ENCODE data around the gene GALNS. TPM values are rescaled to one million over a fixed set of nuclear protein-coding genes. Genes with fewer than 3 reads are reported as not detected.

The GALNS gene
- total and polyA plus RNA-seq, 2 donors (not counting 3 experiments of a cell fraction or from before 2014, with no cell fraction given) = 21.8 to 40.2 TPM

- BruUV-seq (replicated peaks) = no TSS peak
- peak overlapping the region; percentile 42 for H3K9ac ChIP-seq (replicated peaks; ENCODE audit: extremely low read depth, insufficient read depth, low read length)
- CTCF ChIA-PET = interaction anchor here (0.6 to 4.9 kb wide), 7 partner anchors 29 to 404 kb away, joined by 3 to 50 read pairs (median 14); partner anchors contain the start of genes GALNS, PIEZO1 and TRAPPC2L
Observed at GRCh38 chr16:88812513-88813268, 44.1 kb downstream of the GALNS start.

More at GRCh38 chr16:88812513-88813268, 44.1 kb downstream of the GALNS start:
- Histone ChIP-seq H3K4me2 (ENCODE audit: insufficient read depth, low read length) (peak overlapping the region; percentile 85), H3K27me3 (ENCODE audit: control insufficient read depth in 2 of 2, insufficient read depth in 2 of 2, low read length in 2 of 2) (no peaks in the 10 kb centered on the region), H3K9me3 (replicated peaks; ENCODE audit: control insufficient read depth, insufficient read depth, low read length) (no peaks in the 10 kb centered on the region), H3K4me3 (replicated peaks in 1 of 3; ENCODE audit: insufficient read depth in 1 of 3, low read depth in 1 of 3, low read length in 3 of 3) (peak overlapping the region; percentile 42 to 54 (median 52)), H2AFZ (ENCODE audit: low read depth, low read length) (peak overlapping the region; percentile 96), H3K27ac (ENCODE audit: insufficient read depth, low read depth, low read length) (peak overlapping the region; percentile 49), H3K79me2 (ENCODE audit: control insufficient read depth, insufficient read depth, low read length) (peaks cover 23% of the 10 kb centered on the region), H3K36me3 (ENCODE audit: control insufficient read depth in 2 of 2, extremely low read depth in 1 of 2, insufficient read depth in 2 of 2, low read length in 2 of 2) (peaks cover 2 to 12% of the 10 kb centered on the region in 2 experiments), H3K9me1 (replicated peaks; ENCODE audit: control insufficient read depth, extremely low read depth, insufficient read depth, low read length) (no peaks in the 10 kb centered on the region), H4K20me1 (replicated peaks; ENCODE audit: control insufficient read depth, extremely low read depth, insufficient read depth, low read length) (no peaks in the 10 kb centered on the region), H3K4me1 (ENCODE audit: control insufficient read depth, extremely low read depth, insufficient read depth, low read length) (peaks cover 17% of the 10 kb centered on the region)
- no peak for FAIRE-seq
- no peak for TF ChIP-seq EZH2 (IDR thresholded peaks at IDR 0.05; ENCODE audit: borderline replicate concordance, low read depth, low read length, severe bottlenecking)
- TF ChIP-seq, protein P1, sequence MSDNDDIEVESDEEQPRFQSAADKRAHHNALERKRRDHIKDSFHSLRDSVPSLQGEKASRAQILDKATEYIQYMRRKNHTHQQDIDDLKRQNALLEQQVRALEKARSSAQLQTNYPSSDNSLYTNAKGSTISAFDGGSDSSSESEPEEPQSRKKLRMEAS (IDR thresholded peaks at IDR 0.05; ENCODE audit: insufficient read depth, insufficient read length) = no peak
- TF ChIP-seq POLR2A (IDR thresholded peaks at IDR 0.05; ENCODE audit: low read depth, low read length) = no peak
- no peak for TF ChIP-seq MYC (IDR thresholded peaks at IDR 0.05; ENCODE audit: low read depth, low read length)
- TF ChIP-seq POLR2AphosphoS5 (IDR thresholded peaks at IDR 0.05; ENCODE audit: insufficient read depth, low read depth, low read length) = no peak
- TF ChIP-seq GATA2 (IDR thresholded peaks at IDR 0.05; ENCODE audit: insufficient read depth, insufficient read length, low read depth, low read length) = no peak
- TF ChIP-seq, protein P2, sequence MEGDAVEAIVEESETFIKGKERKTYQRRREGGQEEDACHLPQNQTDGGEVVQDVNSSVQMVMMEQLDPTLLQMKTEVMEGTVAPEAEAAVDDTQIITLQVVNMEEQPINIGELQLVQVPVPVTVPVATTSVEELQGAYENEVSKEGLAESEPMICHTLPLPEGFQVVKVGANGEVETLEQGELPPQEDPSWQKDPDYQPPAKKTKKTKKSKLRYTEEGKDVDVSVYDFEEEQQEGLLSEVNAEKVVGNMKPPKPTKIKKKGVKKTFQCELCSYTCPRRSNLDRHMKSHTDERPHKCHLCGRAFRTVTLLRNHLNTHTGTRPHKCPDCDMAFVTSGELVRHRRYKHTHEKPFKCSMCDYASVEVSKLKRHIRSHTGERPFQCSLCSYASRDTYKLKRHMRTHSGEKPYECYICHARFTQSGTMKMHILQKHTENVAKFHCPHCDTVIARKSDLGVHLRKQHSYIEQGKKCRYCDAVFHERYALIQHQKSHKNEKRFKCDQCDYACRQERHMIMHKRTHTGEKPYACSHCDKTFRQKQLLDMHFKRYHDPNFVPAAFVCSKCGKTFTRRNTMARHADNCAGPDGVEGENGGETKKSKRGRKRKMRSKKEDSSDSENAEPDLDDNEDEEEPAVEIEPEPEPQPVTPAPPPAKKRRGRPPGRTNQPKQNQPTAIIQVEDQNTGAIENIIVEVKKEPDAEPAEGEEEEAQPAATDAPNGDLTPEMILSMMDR (IDR thresholded peaks at IDR 0.05; ENCODE audit: extremely low read depth in 1 of 2, insufficient read depth in 1 of 2, low read depth in 1 of 2, low read length in 2 of 2) = no peak
- no peak for TF ChIP-seq FOS (IDR thresholded peaks at IDR 0.05; ENCODE audit: borderline replicate concordance, insufficient read depth, low read length)
- no peak for TF ChIP-seq JUN (IDR thresholded peaks at IDR 0.05; ENCODE audit: borderline replicate concordance, insufficient read depth, insufficient read length, low read depth)
- intact Hi-C loops (cut with micrococcal nuclease) (loop anchor here (1.0 to 5.0 kb wide), 2 partner anchors 45 to 110 kb away; partner anchors contain the start of gene TRAPPC2L), dilution Hi-C loops (cut with MboI; ENCODE audit: extremely low pct_ligation_motif_present, low sequenced_read_pairs) (no loop called here)
- POLR2A ChIA-PET = interaction anchor here (1.3 kb wide), 1 partner anchor 28 kb away, joined by 4 read pairs; the partner anchor contains the start of gene PIEZO1
- DNase-seq (ENCODE audit: low read depth, low spot score) = no peak
